Subcutaneous adipose tissue (tissue), 4 donors: ENCODE measurements around the gene MBD3L5. TPM values are rescaled to one million over a fixed set of nuclear protein-coding genes. Genes with fewer than 3 reads are reported as not detected.
"Not testable (repeated sequence)": the region's sequence is repeated elsewhere in the genome, so short reads cannot be mapped to it uniquely, and the experiment has no call there.

Source experiments
- CTCF ChIP-seq: fragments of 450-650 bp; IDR thresholded peaks from one replicate; pipeline ENCODE4 v1.5.1; 2016; ENCODE audit warnings: low read depth, mild to moderate bottlenecking, control low read depth, antibody characterized with exemption, moderate library complexity
- total RNA-seq, 4 donors: library from RNA; depleted of rRNA; stranded (reverse); fragments of >200 nt; gene quantifications; one replicate each; pipeline ENCODE4 v1.1.0, GENCODE V29; 2016

Gene MBD3L5
- not detected for total RNA-seq

- TF ChIP-seq CTCF = not testable (repeated sequence)
Measured at GRCh38 chr19:7030278-7030677, at the start of gene MBD3L5. MBD3L5 (plus strand) TSS chr19:7030578; CDS start chr19:7030612, 34 bp downstream.

- no peak for TF ChIP-seq CTCF
Measured at GRCh38 chr19:6983448-6983847, 46.9 kb upstream of the MBD3L5 start.

GRCh38 chr19:6987850-6988249, 42.5 kb upstream of the MBD3L5 start:
- no peak for TF ChIP-seq CTCF

GRCh38 chr19:6988257-6988656, 42.1 kb upstream of the MBD3L5 start:
- no peak for TF ChIP-seq CTCF

- no peak for TF ChIP-seq CTCF
Measured at GRCh38 chr19:6995054-6995453, 35.3 kb upstream of the MBD3L5 start.

GRCh38 chr19:6996810-6997209, 33.6 kb upstream of the MBD3L5 start:
- no peak for TF ChIP-seq CTCF

- TF ChIP-seq CTCF = no peak
Measured at GRCh38 chr19:6997679-6998445, 32.5 kb upstream of the MBD3L5 start.
